ENCODE results near the gene SMOC2. TPM values are rescaled to one million over a fixed set of nuclear protein-coding genes. Genes with fewer than 3 reads are reported as not detected.
"Not testable (repeated sequence)": the region's sequence is repeated elsewhere in the genome, so short reads cannot be mapped to it uniquely, and the experiment has no call there.

SMOC2 gene
- total RNA-seq, 1 experiment from 2014 or later, result 0.20 TPM

DNA sequence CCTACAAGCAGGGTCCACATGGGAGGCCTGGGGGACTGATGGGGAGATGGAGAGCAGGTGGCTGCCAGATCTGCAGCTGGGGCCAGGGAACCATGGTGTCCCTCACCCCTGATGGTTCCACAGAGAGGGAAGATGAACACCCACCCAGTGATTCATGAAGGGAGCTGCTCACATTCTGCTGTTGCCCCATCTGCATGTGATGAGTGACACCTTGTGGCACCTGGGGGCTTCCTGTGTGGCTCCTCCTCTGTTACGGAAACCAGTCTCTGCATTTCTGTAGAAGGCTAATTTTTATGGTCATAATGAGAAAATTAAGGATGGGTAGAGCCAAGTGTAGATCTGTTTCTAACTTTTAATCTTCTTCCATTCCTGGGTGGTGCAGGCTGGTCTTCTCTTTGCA lies 217.1 kb downstream of the SMOC2 start:
- in situ Hi-C loops (cut with HindIII; ENCODE audit: low sequenced_read_pairs), result no loop called here
- DNase-seq (ENCODE audit: low spot score), result no peak

DNA sequence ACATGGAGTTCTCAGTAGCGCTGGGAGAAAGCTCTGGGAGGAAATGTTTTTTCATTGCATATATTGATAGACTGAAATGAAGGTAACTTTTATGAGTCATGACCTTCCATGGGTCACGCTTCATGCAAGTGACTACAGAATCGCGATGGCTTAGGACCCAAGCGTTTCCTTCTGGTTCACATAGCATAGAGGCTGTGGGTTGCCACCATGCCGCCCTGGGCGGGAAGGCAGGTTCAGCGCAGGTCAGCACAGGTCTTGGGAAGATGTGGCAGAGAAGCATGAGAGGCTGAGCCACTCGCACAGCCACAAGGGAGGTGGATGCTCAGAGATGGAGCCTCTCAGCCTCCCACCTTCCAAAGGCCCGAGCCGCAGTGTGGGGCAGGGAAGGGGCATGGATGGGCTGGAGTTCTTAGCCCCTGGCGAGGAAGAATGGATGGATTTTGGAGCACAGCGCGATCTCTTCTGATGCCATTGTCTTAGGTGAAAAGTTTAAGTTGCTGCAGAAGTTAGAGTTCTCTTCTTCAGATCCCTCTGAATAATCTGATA lies 219.5 kb downstream of the SMOC2 start:
- DNase-seq (ENCODE audit: low spot score), result no peak

DNA sequence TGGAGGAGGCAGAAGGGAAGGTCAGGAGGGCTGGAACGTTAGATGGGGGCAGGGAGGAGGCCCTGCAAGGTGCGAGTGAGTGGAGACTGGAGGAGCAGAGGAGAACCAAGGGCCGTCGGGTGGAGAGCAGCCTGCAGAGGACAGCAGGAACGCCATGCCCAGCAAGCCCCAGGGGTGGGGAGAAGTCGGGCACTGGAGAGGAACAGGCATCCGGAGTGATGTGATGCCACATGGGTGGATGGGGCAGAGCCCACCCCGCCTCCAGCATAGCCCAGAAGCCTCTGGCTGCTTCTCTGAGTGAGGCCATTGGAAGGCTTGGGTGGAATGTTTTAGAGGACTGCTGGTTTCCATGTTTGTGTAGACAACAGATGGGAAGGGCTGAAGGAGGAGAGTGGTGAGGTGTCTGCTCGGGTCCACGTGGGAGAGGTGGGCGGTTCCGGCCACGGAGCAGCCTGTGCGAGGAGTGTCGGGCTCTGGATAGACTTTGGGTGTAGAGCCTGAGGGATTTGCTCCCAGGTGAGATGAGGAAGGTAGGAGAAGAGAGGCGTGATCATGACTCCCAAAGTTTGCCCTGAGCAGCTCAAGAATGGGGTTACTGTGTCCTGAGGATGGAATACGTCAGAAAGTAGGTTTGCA lies 221.4 kb downstream of the SMOC2 start:
- in situ Hi-C loops (cut with HindIII; ENCODE audit: low sequenced_read_pairs), result no loop called here
- no peak for DNase-seq (ENCODE audit: low spot score)

More for the DNA sequence above, 219.5 kb downstream of the SMOC2 start:
- in situ Hi-C loops (cut with HindIII; ENCODE audit: low sequenced_read_pairs), result no loop called here

DNA sequence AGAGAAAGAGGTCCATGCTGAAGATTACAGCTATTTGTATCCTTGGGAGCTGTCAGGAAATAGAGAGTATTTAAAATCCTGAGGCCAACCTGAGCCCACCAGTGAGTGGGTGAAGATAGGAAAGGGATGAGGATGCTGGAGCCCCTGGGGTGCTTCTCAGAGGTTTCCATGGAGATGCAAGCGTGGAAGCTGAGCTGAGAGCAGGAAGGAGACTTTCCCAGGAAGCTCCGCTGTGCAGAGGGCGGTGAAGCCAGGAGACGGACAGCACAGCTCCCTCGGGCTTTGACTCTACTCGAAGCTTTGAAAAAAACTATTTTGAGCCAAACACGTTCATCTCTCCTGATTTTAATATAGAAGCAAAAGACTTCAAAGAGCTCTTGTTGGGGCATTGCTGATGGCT lies 222.1 kb downstream of the SMOC2 start:
- no peak for DNase-seq (ENCODE audit: low spot score)
- in situ Hi-C loops (cut with HindIII; ENCODE audit: low sequenced_read_pairs), result no loop called here

DNA sequence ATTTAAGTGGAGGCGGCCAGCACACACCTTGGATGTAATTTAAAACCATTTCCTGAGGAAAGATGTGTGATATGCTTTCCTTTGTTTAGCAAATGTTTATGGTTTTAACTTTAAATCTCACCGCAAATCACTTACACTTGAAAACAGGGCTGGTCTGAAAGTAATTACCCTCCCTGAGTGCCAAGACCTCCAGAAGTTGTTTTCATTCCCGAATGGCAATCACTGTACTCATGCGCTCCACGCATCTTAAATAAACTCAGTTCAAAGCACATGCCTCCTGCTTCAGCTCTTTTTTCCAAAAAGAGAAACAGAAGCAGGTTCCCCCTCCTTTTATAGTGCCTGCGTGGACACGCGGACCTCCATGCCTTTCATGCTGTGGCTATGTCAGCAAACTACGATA lies 224.0 kb downstream of the SMOC2 start:
- in situ Hi-C loops (cut with HindIII; ENCODE audit: low sequenced_read_pairs), result no loop called here
- DNase-seq (ENCODE audit: low spot score), result no peak

DNA sequence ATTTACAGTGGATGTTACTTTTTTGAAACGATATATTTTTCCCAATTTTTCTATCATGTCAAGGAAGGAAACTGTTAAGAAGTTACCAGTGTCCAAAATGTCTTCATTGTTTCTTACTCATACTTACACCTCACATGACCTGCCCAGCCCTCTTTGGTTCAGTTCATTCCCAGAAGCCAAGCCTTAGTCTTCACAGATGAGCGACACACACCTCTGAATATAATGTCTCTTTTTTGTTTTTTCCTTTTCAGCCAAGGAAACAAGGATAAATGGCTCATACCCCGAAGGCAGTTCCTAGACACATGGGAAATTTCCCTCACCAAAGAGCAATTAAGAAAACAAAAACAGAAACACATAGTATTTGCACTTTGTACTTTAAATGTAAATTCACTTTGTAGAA lies 225.2 kb downstream of the SMOC2 start:
- DNase-seq (ENCODE audit: low spot score), result no peak
- in situ Hi-C loops (cut with HindIII; ENCODE audit: low sequenced_read_pairs), result no loop called here

DNA sequence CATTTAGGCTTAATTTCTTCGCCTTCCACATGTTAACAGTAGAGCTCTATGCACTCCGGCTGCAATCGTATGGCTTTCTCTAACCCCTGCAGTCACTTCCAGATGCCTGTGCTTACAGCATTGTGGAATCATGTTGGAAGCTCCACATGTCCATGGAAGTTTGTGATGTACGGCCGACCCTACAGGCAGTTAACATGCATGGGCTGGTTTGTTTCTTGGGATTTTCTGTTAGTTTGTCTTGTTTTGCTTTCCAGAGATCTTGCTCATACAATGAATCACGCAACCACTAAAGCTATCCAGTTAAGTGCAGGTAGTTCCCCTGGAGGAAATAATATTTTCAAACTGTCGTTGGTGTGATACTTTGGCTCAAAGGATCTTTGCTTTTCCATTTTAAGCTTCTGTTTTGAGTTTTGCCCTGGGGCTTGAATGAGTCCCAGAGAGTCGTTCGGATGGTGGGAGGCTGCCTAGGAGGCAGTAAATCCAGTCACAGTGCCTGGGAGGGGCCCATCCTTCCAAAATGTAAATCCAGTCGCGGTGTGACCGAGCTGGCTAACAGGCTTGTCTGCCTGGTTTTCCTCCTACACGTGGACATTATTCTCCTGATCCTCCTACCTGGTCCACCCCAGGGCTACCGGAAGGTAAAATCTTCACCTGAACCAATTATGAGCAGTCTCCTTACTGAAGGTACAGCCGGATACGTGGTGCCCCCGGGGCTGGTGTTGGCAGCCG lies 225.9 kb downstream of the SMOC2 start:
- no peak for DNase-seq (ENCODE audit: low spot score)

DNA sequence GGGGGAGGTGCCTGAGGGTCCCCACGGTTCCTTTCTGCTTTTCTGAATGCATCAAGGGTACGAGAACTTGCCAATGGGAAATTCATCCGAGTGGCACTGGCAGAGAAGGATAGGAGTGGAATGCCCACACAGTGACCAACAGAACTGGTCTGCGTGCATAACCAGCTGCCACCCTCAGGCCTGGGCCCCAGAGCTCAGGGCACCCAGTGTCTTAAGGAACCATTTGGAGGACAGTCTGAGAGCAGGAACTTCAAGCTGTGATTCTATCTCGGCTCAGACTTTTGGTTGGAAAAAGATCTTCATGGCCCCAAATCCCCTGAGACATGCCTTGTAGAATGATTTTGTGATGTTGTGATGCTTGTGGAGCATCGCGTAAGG lies 226.4 kb downstream of the SMOC2 start:
- in situ Hi-C loops (cut with HindIII; ENCODE audit: low sequenced_read_pairs), result no loop called here
- no peak for DNase-seq (ENCODE audit: low spot score)

More for the DNA sequence above, 225.9 kb downstream of the SMOC2 start:
- in situ Hi-C loops (cut with HindIII; ENCODE audit: low sequenced_read_pairs), result no loop called here

DNA sequence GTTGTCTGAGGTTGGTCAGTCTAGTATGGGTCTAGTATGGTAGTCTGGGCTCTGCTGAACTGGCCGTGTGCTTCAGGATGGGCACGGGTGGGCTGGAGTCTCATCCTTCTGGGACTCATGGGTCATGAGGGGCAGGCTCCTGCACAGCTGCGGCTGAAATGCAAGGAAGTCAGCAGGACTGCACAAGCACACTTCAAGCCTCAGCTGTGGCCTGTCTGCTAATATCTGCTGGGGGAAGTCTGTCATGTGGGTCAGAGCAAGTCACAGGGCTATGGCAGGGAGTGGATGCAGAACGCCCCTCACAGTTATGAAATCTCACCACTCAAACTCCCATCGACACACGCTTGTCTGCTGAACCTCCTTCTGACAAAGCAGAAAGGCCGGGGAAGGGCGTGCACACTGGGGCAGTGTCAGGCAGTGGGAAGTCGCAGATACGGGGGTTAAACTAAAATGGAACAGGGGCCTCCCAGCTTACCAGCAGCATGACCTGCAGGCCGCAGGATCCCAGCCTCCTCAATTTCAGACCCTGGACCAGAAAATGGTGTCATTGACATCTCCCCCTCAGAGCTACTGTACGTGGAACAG lies 229.5 kb downstream of the SMOC2 start:
- DNase-seq (ENCODE audit: low spot score), result no peak
- in situ Hi-C loops (cut with HindIII; ENCODE audit: low sequenced_read_pairs), result no loop called here

DNA sequence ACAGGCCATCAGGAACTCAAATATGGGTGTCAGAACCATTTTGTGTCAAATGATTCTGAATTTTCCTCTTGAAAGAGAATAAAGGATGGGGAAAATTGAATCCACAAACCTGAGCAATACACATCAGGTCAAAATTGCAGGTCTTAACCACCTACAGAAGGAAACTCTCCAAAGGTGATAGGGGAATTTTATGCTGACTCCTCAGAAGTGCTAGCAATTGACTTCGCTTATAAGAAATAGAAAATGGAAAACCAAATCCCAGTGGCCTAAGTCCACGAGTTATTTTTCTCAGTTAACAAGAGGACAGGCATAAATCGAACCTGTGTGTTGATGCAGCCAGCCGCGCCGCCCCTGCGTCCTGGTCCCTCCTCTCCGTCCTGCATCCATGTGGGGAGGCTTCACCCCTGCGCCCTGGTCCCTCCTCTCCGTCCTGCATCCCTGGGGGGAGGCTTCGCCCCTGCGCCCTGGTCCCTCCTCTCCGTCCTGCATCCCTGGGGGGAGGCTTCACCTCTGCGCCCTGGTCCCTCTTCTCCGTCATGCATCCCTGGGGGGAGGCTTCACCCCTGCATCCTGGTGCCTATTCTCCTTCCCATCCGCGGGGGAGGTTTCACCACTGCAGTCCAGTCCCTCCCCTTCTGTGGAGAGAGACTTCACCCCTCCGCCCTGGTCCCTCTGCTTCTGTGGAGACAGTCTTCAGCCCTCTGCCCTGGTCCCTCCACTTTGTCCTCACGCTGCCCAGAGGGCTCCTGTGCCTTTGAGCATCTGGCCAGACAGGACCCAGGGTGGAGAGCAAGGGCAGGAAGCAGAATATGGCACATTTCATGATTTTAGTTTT lies 230.3 kb downstream of the SMOC2 start:
- in situ Hi-C loops (cut with HindIII; ENCODE audit: low sequenced_read_pairs), result no loop called here
- DNase-seq (ENCODE audit: low spot score), result no peak

DNA sequence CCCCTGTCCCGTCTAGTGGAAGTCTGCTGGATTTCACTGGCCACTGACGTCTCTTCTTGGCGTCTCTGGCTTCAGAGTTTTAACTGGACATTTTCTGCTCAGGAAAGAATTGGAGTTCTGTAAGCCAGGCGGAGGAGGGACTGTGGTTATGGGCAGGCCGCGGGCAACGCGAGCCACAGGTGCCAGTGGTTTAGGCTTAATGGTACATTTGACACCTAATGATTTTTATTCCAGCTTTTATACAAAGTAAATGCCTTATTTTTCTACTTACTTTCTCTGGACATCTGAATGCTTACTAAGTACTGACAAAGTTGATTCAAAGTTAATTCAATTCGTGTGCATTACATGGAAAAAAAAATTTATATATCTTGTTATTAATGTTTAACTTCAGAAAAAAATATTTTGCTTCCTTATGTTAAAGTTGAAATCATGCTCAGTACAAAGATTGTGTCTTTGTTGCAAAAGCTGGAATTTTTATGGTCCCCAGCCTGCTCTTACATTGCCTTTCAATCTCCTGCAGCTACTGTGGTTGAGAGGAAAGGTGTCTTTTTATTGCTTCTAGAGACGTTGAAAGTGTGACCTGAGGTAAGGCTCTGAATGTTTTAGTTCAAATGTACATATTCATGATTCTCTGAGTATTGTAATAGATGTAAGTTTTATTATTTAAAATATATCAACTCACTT lies 231.0 kb downstream of the SMOC2 start:
- DNase-seq (ENCODE audit: low spot score), result no peak
- in situ Hi-C loops (cut with HindIII; ENCODE audit: low sequenced_read_pairs), result no loop called here

DNA sequence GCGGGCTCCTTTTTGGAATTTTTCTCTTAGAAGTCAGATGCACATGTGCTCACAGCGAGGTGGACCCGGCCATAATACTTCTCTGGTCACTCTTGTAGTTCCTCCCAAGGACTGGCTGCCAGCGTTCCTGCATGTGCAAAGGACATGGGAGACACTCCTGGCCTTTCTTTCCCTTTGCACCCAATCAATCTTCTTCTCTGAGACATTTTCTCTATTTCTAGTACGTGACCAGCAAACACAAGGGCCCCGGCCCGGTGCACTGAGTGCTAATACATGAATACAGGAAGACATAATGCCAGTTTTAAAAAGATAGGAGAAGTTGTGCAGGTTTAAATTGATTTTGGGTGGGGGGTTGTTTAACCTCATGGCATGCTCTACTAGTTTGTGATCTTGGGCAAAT lies 233.6 kb downstream of the SMOC2 start:
- no peak for DNase-seq (ENCODE audit: low spot score)
- in situ Hi-C loops (cut with HindIII; ENCODE audit: low sequenced_read_pairs), result no loop called here

DNA sequence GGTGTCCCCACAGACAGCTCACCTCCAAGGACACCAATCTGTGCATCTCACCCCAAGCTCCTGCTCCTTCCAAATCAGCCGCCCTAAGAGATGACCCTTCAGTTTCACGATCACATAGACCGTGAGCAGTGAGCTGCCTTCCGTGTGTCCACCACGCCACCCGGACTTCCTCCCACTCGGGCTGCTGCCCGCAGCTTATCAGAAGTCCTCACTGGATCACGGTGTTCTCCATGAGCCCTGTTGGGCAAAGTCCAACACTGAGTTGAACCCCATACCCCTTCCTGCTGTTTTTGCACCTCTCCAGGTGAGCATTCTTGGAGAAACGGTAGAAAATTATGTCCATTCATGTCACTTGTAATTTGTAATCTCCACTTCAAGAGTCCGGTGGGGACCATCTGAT lies 234.4 kb downstream of the SMOC2 start:
- in situ Hi-C loops (cut with HindIII; ENCODE audit: low sequenced_read_pairs), result no loop called here
- DNase-seq (ENCODE audit: low spot score), result no peak

DNA sequence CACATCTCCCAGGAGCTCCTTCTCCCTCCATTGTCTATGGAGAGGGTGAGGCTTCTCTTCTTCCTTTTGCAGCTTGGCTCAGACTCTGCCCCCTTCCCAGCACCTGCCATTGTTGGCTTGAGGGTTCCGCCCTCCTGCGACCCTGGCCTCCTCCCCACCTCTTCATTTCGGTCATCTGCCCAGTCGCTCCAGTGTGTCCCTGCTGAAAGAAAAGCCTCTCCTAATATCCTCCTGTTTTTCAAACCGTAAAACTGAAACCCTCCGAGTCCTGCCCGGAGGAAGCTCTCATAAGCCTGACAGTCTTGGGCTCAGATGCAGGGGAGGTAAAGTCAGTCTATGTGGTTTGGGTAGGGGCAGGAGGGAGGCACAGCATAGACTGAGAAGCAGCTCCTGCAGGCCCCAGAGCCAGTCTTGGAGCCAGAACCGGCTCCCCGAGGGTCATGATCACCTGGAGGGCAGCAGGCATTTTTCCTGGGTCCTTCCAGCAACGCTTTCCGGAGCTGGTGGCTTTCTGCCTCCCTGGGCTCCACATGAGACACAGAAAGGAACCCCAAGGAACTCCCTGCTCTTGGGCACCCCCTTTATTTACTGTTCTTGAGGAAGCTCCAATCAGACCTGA lies 235.1 kb downstream of the SMOC2 start:
- no peak for DNase-seq (ENCODE audit: low spot score)
- in situ Hi-C loops (cut with HindIII; ENCODE audit: low sequenced_read_pairs), result no loop called here

DNA sequence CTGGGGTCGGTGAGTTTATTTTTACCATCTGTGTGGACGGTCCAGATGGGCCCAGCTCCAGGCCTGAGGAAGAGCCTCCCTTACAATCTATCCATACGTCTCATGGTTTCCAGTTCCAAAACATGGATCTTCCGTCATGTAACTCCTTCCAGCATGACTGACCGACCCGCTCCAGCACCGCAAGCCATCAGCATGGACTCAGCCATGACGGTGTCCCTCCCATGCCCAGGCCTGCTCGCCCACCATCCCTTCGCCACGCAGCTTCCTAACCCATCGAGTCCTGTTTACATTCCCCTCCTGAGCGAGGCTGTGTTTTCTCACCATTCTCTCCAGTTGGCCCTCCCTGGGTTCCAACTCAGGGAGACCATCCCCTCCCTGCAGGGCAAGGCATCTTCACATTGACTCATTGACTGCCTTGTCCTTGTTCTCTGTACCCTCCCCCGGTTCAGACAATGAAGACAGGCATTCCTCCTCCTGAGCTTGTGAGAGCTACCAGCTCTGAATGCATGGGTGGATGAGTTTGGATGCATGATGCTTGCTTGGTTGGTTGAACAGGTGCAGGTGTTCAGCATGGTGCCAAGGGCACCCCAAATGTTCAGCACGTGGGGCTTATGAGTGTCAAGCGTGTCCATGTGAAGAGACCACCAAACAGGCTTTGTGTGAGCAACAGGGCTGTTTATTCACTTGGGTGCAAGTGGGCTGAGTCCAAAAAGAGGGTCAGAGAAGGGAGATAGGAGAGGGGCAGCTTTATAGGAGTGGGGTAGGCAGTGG lies 235.8 kb downstream of the SMOC2 start:
- in situ Hi-C loops (cut with HindIII; ENCODE audit: low sequenced_read_pairs), result no loop called here
- DNase-seq (ENCODE audit: low spot score), result no peak

DNA sequence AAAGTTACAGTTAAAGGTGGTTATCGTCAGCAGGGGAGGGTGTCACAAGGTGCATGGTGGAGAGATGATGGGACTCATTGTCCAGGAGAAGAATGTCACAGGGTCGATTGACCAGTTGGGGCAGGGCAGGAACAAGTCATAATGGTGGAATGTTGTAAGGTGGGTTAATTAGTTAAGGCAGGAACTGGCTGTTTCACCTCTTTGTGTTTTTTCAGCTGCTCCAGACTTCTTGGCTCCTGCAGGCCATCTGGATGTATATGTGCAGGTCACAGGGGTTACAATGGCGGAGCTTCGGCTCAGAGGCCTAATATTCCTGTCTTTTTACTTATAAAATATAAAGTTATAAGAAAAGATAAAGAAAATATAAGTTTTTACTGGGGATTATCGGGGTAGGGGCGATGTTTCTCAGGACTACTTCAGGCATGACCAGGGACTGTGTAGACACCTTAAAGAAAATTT lies 236.4 kb downstream of the SMOC2 start:
- DNase-seq (ENCODE audit: low spot score); in situ Hi-C loops (cut with HindIII; ENCODE audit: low sequenced_read_pairs): not testable (repeated sequence)

DNA sequence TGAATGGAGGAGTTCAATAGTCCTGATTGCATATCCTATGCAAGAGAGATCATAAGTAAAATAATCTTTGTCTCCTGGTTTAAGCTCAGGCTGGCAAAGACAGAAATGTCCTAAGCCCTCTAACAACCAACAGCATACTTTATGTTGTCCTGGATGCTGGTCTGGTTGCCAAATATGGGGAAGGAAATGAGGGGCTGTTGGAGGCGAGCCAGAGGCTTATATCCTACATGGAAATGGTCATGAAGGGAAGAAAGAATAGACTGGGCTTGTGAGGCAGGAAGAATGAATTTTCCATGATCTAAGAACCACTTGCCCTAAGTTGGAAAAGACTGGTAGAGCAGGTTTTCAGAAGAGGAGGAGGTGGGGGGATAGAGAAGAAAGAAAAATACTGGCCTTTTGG lies 237.1 kb downstream of the SMOC2 start:
- no peak for DNase-seq (ENCODE audit: low spot score)
- in situ Hi-C loops (cut with HindIII; ENCODE audit: low sequenced_read_pairs), result no loop called here

DNA sequence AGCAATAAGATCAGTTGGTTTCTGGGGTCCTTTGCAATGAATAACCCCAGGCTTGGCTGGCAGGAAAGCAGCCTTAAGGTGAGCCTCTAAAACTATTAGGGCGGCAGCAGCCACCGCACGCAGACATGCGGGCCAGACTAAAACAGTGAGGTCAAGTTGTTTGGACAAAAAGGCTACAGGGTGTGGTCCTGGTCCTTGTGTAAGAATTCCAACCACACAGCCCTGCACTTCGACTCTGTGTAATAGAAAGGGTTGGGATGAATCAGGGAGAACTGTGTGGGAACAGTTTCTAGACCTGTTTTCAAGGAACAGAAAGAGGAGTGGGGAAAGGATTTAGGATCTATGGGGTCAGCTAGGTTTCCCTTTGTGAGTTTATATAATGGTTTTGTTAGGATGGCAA lies 237.6 kb downstream of the SMOC2 start:
- in situ Hi-C loops (cut with HindIII; ENCODE audit: low sequenced_read_pairs), result no loop called here
- no peak for DNase-seq (ENCODE audit: low spot score)
